Activated CD8-positive, alpha-beta memory T cell treated with anti-CD3 and anti-CD28 coated beads for 1 hour (primary cell): Measurements from ENCODE around the gene UBQLN4.
"Not testable (repeated sequence)": the region's sequence is repeated elsewhere in the genome, so short reads cannot be mapped to it uniquely, and the experiment has no call there.

Source experiments
- DNase-seq, 2 donors: peaks; one replicate each; pipeline ENCODE4 v3.0.0-alpha.2; 2020; ENCODE audit warnings: low read depth in 1 of 2; ENCODE audit errors: extremely low read depth in 1 of 2

The UBQLN4 gene

DNA sequence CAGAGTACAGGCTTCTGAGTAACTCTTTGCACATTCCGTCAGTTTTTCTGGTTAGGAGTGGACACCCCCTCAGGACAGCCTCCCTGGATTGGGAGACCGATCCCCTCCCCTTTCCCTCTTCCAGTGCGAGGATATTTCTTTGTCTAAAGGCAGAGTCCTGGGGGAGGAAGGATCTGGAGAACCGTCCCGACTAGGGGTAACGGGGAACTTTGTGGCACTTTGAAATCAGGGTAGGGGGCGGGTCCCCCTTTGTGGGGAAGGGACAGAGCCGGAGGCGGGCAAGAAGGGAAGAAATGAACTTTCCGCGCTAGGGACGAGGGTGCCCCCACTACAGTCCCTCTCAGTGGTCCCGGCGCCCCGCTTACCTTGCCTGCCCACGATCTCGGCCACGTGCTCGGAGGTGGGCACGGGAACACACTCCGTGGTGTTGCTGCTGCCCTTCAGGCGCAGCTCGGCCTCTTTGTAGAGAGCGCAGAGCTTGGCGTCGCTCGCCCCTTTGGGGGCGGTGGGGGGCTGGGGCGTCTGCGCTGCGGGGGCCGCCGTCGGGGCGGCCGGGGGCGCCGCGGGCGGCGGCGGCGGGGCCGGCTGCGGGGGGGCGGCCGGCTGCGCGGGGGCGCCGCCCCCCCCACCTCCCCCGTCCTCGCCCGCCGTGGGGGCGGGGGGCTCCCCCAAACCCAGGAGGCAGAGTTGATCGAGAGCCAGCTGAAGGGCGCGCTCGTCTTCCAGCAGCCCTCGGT is 27.8 kb upstream of the UBQLN4 start:
- no peak for DNase-seq

DNA sequence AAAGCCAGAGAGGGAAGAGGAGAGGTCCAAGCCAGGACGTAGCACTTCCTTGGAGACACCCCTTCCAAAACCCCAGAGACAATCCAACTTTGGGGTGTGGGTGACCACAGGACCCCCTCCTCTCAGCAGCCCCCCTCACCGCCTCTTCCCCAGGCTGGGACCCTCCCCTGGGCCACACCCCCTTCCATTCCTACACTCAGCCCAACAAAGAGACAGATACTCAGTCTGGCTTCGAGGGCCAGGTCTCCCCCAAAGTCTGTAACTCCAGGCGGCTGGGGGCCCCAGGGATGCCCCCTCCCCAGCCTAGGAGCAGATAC is 27.2 kb upstream of the UBQLN4 start:
- no peak for DNase-seq

DNA sequence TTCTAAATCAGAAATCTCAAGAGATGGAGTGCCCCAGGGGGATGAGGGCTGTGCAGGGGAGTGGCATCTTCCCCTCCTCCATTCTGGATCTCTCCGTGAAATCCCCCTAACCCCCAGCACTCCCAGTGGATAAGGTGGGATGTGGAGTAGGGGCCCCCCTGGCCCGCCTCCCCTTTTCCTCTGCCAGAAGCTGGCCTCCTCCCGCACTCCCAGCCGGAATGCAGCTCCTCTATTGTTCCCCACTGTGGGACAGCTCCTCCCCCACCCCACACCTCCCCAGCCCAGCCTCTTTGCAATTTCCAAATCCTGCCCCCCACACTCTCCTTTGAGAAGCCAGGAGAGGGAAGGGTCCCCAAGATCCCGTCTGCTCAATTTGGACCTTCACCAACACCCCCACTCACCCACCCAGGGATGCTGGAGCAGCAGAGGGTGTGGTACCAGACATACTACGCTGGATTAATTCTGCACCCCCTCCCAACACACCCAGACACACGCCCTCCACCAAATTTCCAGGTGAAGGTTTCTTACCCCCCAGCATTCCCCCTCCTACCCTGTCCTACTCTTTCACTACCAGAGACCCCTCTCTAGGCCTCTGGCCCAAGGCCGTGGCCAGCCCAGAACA is 26.8 kb upstream of the UBQLN4 start:
- DNase-seq = no peak

DNA sequence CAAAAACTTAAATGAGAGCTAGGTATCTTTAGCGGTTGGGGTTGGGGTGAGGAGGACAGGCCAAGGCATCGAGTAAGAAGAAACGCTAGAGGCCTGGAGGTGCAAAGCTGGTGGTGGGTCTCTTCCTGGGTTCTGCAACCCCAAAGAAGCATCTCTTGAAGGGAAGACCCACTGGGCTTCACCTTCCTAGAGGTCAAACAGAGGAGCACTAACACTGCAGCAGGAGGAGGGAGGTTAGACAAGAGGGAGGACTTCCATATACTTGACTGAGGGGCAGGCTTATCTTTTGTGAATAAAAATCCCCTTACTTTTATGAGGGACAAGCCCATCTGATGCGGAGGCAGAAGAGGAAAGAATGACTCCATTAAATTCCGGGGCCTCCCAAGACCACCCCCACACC is 26.2 kb upstream of the UBQLN4 start:
- no peak for DNase-seq

DNA sequence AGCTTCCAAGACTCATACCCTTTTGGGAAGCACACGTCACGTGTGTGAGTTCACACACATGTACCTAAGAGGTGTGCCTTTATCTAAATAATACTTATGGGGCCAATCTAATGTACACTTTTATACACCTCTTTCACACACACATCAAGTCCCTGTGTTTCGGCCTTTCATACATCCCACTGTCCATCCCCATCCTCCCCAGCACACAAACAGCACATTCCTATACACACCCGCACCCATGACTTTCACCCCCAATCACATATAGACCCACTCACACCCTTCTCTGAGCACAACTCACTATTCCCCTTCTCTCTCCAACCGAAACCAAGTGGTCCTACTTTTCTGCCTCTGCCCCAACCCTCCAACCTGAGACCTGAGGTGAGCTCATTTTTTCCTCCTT is 25.1 kb upstream of the UBQLN4 start:
- DNase-seq = no peak

DNA sequence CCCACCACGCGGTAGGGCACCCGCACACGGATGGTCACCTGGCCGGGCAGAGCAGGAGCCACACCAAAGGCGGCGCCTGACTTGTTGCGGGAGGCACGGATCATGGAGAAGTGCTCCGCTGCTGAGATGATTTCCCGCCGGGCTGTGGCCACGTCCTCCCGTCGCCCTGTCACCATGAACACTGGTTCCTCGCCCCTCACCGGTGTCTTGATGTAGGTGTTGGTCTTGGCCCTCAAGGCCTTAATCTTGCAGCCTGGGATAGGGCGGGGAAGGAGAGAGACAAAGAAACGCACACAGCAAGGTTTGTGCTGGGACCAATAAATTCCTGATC is 23.8 kb upstream of the UBQLN4 start:
- DNase-seq = no peak

DNA sequence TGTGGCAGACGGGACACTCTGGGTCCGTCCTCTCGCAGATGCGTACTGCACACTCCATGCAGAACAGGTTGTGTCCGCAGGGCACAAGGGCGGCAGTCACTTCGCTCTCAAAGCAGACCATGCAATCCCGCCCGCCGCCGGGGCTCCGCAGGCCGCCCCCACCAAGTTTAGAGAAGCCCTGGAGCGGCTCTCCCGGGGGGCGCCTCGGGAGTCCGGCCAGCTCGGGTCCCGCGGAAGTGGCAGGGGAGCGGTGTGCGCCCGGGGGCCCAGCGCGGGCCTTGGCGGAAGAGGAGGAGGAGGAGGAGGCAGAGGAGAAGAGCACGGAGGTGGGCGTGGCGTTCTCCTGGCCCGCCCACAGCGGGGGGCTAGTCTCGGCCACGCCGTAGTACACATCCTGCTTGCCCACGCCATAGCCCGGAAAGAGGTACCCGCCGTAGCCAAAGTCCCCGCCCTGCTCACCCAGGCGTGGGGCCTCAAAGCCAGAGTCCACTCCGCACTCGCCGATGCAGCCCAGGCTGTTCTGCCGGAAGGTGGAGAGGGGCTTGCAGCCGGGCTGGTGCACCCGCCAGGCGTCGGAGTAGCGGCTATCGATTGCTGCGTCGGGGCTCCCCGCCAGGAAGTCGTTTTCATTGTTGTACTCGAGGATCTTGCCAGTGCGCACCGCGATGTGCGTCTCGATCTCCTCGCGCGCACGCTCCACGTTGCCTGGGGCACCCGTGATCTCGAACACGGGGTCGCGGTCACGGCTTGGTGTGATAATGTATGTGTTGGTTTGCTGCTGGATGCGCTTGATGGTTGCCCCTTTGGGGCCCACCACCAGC is 23.2 kb upstream of the UBQLN4 start:
- no peak for DNase-seq

DNA sequence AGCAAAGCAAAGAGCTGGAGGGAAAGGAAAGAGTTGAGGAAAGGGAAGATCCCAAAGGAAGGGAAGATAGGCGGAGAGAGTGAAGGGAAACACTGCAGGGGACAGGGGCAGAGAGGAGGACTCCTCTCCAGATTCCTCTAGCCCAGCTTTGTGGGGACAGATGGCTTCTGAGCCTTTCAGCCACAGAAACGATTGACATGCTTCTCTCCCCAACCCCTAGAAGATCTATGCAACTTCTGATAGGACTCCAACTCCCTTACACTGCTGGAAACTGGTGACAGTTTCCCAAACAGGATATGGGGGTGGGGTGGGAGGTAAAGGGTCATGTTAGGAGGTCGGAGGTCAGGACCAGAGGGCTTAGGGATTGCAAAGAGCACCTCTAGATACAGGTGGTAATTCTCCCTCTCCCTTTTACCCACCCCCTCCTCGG is 22.2 kb upstream of the UBQLN4 start:
- no peak for DNase-seq

DNA sequence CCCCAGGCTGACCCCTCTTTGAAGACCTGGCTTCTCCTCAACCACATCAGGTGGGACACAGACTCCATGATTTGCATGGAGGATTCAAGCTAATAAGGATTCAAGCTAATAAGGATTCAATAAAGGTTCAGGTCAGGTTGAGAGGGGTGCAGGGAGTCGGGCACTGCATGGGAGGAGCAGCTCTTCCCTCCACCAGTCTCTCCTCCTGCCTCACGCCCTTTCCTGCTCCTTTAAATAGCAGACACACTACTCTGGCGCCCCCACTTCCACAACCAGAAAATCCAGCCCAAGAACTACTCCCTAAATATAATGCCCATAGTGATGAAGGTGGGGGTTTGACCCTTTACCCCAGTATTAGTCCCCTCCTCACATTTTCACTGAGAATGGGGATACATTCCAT is 21.6 kb upstream of the UBQLN4 start:
- no peak for DNase-seq

DNA sequence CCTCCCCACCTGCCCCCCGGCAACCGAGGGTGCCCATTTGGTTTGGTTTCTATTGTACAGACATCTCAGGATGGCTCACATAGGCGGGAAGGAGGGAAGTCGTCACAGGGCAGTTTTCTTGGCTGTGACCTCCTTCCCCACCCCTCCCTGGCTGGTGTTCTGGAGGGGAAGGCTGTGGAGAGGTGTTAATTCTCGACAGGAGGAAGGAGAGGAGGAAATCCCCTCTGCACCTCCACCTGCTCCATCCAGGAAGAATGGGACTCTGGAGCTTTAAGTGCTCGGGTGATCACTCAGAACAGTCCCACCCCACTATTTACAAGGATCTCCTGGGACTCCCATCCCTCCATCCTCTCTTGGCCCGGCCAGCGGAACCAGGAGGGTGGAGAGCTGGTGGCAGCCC is 21.1 kb upstream of the UBQLN4 start:
- DNase-seq = no peak

DNA sequence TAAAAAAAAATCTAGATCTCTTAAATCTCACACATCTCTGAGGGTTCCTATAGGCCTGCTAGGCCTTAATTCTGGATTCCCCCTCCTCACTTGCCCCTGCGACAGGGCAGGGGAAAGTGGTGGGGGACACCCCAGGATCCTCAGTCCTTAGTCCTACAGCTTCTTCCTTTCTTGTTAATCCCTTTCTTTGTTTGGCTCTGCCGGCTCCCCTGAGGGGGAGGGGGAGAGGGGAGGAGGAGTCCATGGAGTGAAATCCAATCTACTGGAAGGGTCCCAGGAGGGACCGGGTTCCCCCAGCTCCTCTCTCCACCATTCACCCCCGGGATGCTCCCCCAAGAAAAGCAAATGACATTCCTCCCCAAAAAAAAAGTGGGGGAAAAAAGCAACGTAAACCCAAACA is 20.1 kb upstream of the UBQLN4 start:
- no peak for DNase-seq

DNA sequence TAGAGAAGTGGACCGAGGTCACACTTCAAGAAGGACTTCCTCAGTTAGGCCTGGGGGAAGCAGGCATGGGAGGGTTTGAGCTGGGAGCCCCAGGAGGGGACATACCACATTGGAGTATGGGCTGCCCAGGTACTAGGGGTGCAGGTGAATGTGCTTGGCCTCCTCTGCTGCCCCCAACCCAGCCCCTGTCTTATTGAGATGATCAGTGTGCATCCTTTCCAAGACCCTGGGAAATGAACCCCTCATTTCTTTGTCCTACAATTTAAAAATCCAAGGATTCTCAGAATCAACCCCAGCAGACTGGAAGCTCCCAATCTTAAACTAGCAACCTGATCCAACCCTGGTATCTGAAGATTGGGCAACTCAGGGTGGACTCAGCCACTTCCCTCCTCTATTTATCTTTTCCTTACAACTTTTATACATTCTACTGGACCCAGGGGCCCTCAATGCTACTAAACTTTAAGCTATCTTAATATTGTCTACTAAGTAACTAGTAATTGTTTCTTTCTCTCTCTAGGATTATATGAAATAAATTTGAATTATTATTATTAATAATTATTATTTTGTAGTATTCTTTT is 19.6 kb upstream of the UBQLN4 start:
- no peak for DNase-seq

DNA sequence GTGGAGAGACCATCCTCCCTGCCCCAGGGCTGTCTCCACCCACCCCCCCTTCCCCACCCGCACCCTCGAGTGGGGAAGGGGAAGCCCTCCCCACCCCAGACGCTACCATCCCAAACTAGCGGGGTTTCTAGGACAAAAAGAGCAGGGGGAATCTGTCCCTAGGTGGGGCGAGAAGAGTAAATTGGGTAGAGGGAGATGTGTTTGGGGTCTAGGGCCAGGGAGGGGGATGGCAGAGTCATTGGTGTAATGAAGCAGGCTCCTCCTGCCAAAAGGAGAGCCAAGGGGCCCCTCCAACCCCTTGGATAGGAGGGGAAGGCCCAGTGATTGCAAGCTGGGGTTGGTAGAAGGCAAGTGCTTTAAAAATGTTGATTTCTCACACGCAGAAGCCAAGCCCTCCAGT is 18.7 kb upstream of the UBQLN4 start:
- no peak for DNase-seq

DNA sequence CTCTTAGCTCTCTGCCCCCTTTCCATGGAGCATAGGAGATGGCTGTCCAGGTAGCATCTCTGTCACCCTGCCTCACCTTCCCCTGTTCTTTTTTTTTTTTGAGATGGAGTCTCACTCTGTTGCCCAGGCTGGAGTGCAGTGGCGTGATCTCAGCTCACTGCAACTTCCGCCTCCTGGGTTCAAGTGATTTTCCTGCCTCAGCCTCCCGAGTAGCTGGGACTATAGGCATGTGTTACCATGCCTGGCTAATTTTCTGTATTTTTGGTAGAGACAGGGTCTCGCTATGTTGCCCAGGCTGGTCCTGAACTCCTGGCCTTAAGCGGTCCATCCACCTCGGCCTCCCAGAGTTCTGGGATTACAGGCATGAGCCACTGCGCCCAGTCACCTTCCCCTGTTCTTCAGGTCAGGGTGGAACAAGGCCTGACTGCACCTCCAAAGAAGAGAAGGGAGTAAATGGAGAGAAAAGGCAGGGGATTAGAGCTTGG is 17.8 kb upstream of the UBQLN4 start:
- DNase-seq = not testable (repeated sequence)

DNA sequence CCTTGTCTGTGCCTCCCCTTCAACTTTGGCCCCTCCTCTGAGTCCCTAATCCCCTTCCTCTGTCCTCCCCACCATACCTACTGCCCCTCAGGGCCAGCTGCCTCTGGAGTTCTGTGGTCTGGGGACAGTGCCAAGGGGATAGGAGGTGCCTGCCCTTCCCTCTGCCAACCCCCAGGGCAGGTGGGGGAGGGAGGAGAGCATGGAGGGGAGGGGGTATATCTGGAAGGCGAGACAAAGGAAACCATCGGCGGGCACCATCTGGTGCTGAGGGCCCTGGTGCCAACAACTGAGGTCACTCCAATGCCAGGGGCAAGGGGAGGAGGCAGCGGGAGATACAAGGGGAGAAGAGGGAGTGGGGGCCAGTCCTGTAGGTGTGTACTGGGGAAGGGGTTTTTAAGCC is 16.9 kb upstream of the UBQLN4 start:
- no peak for DNase-seq

DNA sequence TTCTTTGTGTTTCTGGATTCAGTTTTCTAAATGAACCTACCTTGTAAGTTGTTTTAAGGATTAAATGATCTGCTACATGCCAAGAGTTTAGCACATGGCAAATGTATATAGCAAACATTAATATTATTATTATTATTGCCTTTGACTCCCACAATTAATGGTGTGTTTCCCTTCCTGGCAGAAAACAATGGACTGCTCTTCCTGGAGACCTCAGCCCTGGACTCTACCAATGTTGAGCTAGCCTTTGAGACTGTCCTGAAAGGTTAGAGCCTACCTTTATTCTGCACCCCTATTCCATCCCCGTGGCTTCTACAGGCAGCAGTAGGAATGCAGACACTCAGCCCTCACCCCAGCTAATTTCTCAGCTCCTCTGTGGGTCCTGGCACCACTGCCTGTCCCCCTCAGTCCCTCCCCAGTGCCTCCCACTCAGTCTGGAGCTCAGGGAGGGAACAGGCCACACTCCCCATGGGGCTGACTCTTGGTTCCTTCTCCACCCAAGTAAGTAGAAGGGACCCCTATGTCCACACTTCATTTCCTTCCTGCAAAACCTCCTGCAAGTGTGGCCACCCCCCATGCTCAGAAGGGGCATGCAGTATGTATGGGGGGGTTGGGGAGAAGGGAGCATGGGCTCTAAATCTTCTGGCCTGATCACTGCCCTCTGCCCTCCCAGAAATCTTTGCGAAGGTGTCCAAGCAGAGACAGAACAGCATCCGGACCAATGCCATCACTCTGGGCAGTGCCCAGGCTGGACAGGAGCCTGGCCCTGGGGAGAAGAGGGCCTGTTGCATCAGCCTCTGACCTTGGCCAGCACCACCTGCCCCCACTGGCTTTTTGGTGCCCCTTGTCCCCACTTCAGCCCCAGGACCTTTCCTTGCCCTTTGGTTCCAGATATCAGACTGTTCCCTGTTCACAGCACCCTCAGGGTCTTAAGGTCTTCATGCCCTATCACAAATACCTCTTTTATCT is 16.2 kb upstream of the UBQLN4 start:
- no peak for DNase-seq

DNA sequence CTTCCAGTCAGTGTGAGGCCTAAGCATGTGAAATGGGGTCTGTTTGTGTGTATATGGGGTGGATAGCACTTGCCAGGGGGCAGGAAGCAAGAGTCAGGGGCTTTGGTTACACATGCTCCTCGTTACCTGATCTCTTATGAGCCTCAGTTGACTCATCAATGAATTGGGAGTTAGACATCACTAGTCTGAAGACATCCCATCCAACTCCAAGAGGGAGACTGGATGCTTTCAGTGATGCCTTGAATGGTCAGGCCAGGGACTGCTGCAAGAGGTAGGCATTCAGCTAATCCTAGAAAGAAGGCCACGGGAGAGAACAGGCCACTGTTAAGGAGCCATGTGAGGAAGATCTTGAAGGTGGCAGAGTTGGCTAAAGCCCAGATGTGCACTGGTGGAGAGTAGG is 13.7 kb upstream of the UBQLN4 start:
- no peak for DNase-seq

DNA sequence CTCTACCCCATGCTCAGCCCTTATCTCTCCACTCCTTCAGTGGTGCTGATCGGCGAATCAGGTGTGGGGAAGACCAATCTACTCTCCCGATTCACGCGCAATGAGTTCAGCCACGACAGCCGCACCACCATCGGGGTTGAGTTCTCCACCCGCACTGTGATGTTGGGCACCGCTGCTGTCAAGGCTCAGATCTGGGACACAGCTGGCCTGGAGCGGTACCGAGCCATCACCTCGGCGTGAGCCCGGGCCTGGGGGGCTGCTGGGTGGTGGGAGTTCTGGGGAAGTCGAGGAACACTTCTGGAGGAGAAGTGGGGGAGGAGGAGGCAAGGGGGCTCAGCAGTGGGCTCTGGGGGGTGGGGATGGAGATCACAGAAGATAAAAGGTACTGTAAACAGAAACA is 12.3 kb upstream of the UBQLN4 start:
- no peak for DNase-seq

DNA sequence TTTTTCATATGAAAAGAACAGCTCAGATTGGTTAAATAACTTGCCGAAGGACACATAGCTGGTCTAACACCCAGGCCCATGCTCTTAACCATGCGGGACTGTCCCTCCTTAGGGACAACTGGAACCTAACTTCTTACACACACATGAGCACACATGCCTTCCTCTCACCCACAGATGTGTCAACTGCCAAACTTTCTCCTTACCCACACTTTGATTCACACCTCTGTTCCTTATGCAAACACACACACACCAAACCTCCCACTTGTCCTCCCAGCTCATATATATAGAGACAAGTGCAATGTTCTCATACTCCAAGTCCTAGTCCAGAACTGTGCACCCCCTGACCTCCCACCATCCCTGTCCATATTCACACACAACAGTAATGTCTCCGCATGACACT is 11.6 kb upstream of the UBQLN4 start:
- no peak for DNase-seq

DNA sequence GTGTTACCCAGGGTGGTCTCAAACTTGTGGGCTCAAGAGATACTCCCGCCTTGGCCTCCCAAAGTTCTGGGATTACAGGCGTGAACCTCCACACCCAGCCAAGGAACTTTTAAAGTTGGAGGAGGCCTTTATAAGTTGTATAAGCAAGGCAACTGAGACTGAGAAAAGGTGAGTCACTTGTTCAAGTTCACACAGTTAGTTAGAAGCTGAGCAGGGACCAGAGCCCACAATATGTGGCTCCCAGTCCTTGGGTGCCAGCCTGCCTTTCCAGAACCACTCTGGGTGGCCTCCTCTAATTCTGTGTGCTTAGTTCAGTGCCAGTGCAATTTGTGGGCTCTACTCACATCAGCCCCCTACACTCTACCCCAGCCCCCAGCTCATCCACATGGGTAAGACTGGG is 11.0 kb upstream of the UBQLN4 start:
- no peak for DNase-seq

DNA sequence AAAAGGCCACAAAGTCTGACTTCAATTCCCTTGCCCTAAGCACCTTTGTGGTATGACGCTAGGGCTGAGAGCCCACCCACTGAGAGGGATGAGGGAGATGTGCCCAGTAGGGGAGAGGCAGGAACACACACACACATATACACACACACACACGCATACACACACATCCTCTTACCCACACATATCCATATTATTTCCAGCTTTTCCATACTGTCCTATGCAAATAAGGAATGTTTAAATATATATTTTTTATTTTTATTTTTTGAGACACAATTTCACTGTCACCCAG is 10.3 kb upstream of the UBQLN4 start:
- DNase-seq = no peak
